ENCODE results near the gene NRCAM. TPM values are rescaled to one million over a fixed set of nuclear protein-coding genes. Genes with fewer than 3 reads are reported as not detected.

NRCAM gene
- total RNA-seq, 1 experiment from 2014 or later = 45.7 TPM

- no peaks in the 10 kb centered on the region for H3K27me3 ChIP-seq (replicated peaks; ENCODE audit: insufficient read depth, low read depth, low read length, poor library complexity)
- no peak for TF ChIP-seq EZH2 (IDR thresholded peaks at IDR 0.05; ENCODE audit: borderline replicate concordance, low read depth, low read length, poor library complexity, severe bottlenecking)
- TF ChIP-seq, protein P1, sequence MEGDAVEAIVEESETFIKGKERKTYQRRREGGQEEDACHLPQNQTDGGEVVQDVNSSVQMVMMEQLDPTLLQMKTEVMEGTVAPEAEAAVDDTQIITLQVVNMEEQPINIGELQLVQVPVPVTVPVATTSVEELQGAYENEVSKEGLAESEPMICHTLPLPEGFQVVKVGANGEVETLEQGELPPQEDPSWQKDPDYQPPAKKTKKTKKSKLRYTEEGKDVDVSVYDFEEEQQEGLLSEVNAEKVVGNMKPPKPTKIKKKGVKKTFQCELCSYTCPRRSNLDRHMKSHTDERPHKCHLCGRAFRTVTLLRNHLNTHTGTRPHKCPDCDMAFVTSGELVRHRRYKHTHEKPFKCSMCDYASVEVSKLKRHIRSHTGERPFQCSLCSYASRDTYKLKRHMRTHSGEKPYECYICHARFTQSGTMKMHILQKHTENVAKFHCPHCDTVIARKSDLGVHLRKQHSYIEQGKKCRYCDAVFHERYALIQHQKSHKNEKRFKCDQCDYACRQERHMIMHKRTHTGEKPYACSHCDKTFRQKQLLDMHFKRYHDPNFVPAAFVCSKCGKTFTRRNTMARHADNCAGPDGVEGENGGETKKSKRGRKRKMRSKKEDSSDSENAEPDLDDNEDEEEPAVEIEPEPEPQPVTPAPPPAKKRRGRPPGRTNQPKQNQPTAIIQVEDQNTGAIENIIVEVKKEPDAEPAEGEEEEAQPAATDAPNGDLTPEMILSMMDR (conservative IDR thresholded peaks at IDR 0.05; ENCODE audit: low read depth, low read length) = no peak
- DNase-seq (ENCODE audit: low spot score) = no peak
- peaks cover 7% of the 10 kb centered on the region for H3K4me1 ChIP-seq (ENCODE audit: insufficient read depth, low read length, poor library complexity, severe bottlenecking)
- CTCF ChIA-PET = no interaction called here
- intact Hi-C loops (cut with micrococcal nuclease; ENCODE audit: unreplicated experiment) = no loop called here
- no peak overlapping the region for H3K27ac ChIP-seq (ENCODE audit: low read depth, low read length, poor library complexity, severe bottlenecking)
- POLR2A ChIA-PET (ENCODE audit: low non-redundant PET) = no interaction called here
- H3K4me3 ChIP-seq (ENCODE audit: low read depth, low read length, poor library complexity, severe bottlenecking) = no peak overlapping the region
- BruUV-seq (replicated peaks) = no TSS peak
- no peaks in the 10 kb centered on the region for H3K9me3 ChIP-seq (ENCODE audit: low read depth, low read length, poor library complexity, severe bottlenecking)
- H3K36me3 ChIP-seq (ENCODE audit: insufficient read depth, low read length, poor library complexity, severe bottlenecking) = no peaks in the 10 kb centered on the region
Observed at GRCh38 chr7:108205311-108205710, 250.9 kb downstream of the NRCAM start.

GRCh38 chr7:108204281-108204796 lies 251.9 kb downstream of the NRCAM start:
- intact Hi-C loops (cut with micrococcal nuclease; ENCODE audit: unreplicated experiment) = no loop called here
- no TSS peak for BruUV-seq (replicated peaks)
- no peak overlapping the region for H3K4me3 ChIP-seq (ENCODE audit: low read depth, low read length, poor library complexity, severe bottlenecking)
- ChIA-PET CTCF (no interaction called here), POLR2A (ENCODE audit: low non-redundant PET) (no interaction called here)
- H3K27me3 ChIP-seq (replicated peaks; ENCODE audit: insufficient read depth, low read depth, low read length, poor library complexity) = no peaks in the 10 kb centered on the region
- no peak overlapping the region for H3K27ac ChIP-seq (ENCODE audit: low read depth, low read length, poor library complexity, severe bottlenecking)
- DNase-seq (ENCODE audit: low spot score) = no peak
- TF ChIP-seq EZH2 (IDR thresholded peaks at IDR 0.05; ENCODE audit: borderline replicate concordance, low read depth, low read length, poor library complexity, severe bottlenecking) = no peak
- TF ChIP-seq, protein P1 (conservative IDR thresholded peaks at IDR 0.05; ENCODE audit: low read depth, low read length) = no peak
- no peaks in the 10 kb centered on the region for H3K36me3 ChIP-seq (ENCODE audit: insufficient read depth, low read length, poor library complexity, severe bottlenecking)
- peaks cover 7% of the 10 kb centered on the region for H3K4me1 ChIP-seq (ENCODE audit: insufficient read depth, low read length, poor library complexity, severe bottlenecking)
- H3K9me3 ChIP-seq (ENCODE audit: low read depth, low read length, poor library complexity, severe bottlenecking) = no peaks in the 10 kb centered on the region

DNA sequence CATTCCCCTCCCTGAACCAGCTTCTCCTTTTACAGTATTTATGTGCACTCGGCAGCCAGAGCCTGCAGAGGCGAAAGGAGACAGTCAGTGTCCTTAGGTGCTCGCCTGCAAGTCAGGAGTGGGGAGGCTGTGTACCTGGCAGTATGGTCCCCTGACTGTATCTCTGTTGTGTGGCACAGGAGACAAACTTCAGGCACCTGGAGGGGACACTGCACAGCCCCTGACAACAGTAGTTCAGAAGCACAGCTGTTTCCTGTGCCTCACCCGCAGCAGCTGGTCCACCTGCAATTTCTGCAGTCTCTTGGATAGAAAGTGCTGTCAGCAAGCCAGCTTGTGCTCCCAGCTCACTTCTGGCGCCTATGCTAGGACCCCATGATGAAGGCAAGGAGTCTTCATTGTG lies 252.7 kb downstream of the NRCAM start:
- CTCF ChIA-PET = no interaction called here
- H3K27ac ChIP-seq (ENCODE audit: low read depth, low read length, poor library complexity, severe bottlenecking) = no peak overlapping the region
- no peaks in the 10 kb centered on the region for H3K9me3 ChIP-seq (ENCODE audit: low read depth, low read length, poor library complexity, severe bottlenecking)
- POLR2A ChIA-PET (ENCODE audit: low non-redundant PET) = no interaction called here
- H3K4me1 ChIP-seq (ENCODE audit: insufficient read depth, low read length, poor library complexity, severe bottlenecking) = peaks cover 7% of the 10 kb centered on the region
- intact Hi-C loops (cut with micrococcal nuclease; ENCODE audit: unreplicated experiment) = no loop called here
- H3K4me3 ChIP-seq (ENCODE audit: low read depth, low read length, poor library complexity, severe bottlenecking) = no peak overlapping the region
- no peak for TF ChIP-seq EZH2 (IDR thresholded peaks at IDR 0.05; ENCODE audit: borderline replicate concordance, low read depth, low read length, poor library complexity, severe bottlenecking)
- no peaks in the 10 kb centered on the region for H3K27me3 ChIP-seq (replicated peaks; ENCODE audit: insufficient read depth, low read depth, low read length, poor library complexity)
- no peaks in the 10 kb centered on the region for H3K36me3 ChIP-seq (ENCODE audit: insufficient read depth, low read length, poor library complexity, severe bottlenecking)
- DNase-seq (ENCODE audit: low spot score) = no peak
- no TSS peak for BruUV-seq (replicated peaks)

GRCh38 chr7:108202743-108203142 lies 253.5 kb downstream of the NRCAM start:
- intact Hi-C loops (cut with micrococcal nuclease; ENCODE audit: unreplicated experiment) = no loop called here
- DNase-seq (ENCODE audit: low spot score) = no peak
- H3K36me3 ChIP-seq (ENCODE audit: insufficient read depth, low read length, poor library complexity, severe bottlenecking) = no peaks in the 10 kb centered on the region
- TF ChIP-seq, protein P1 (conservative IDR thresholded peaks at IDR 0.05; ENCODE audit: low read depth, low read length) = no peak
- TF ChIP-seq EZH2 (IDR thresholded peaks at IDR 0.05; ENCODE audit: borderline replicate concordance, low read depth, low read length, poor library complexity, severe bottlenecking) = no peak
- no peaks in the 10 kb centered on the region for H3K27me3 ChIP-seq (replicated peaks; ENCODE audit: insufficient read depth, low read depth, low read length, poor library complexity)
- H3K9me3 ChIP-seq (ENCODE audit: low read depth, low read length, poor library complexity, severe bottlenecking) = no peaks in the 10 kb centered on the region
- no peak overlapping the region for H3K4me3 ChIP-seq (ENCODE audit: low read depth, low read length, poor library complexity, severe bottlenecking)
- ChIA-PET CTCF (no interaction called here), POLR2A (ENCODE audit: low non-redundant PET) (no interaction called here)
- BruUV-seq (replicated peaks) = no TSS peak
- H3K27ac ChIP-seq (ENCODE audit: low read depth, low read length, poor library complexity, severe bottlenecking) = no peak overlapping the region
- peaks cover 8% of the 10 kb centered on the region for H3K4me1 ChIP-seq (ENCODE audit: insufficient read depth, low read length, poor library complexity, severe bottlenecking)

Measured in A673 (cell line).